GM08714 (cell line): ENCODE results near the gene DOK7.

Source experiments
- H3K4me3 ChIP-seq: fragments of 200-500 bp; sonication (Bioruptor generic); 2 replicates; pipeline ENCODE4 v1.5.1; 2014; ENCODE audit warnings: mild to moderate bottlenecking, low read length, inconsistent platforms
- ZNF274 ChIP-seq: IDR thresholded peaks from 2 replicates; pipeline ENCODE4 v1.6.1; 2012; ENCODE audit warnings: mild to moderate bottlenecking, low read depth, low read length

The DOK7 gene

GRCh38 chr4:3486541-3487540 is 23.7 kb downstream of the DOK7 start:
- H3K4me3 ChIP-seq: no peak overlapping the region
- TF ChIP-seq ZNF274: no peak

GRCh38 chr4:3487861-3488260 is 24.8 kb downstream of the DOK7 start:
- no peak for TF ChIP-seq ZNF274
- no peak overlapping the region for H3K4me3 ChIP-seq

- TF ChIP-seq ZNF274: no peak
- H3K4me3 ChIP-seq: no peak overlapping the region
These were observed 25.7 kb downstream of the DOK7 start for GRCh38 chr4:3488820-3489219.

- TF ChIP-seq ZNF274: no peak
- H3K4me3 ChIP-seq: no peak overlapping the region
These were observed 26.4 kb downstream of the DOK7 start for GRCh38 chr4:3489451-3489962.

GRCh38 chr4:3491681-3492405 is 28.7 kb downstream of the DOK7 start:
- no peak overlapping the region for H3K4me3 ChIP-seq
- TF ChIP-seq ZNF274: no peak

- H3K4me3 ChIP-seq: no peak overlapping the region
- no peak for TF ChIP-seq ZNF274
These were observed 29.9 kb downstream of the DOK7 start for GRCh38 chr4:3492741-3493719.

GRCh38 chr4:3493720-3494461 is 30.8 kb downstream of the DOK7 start:
- H3K4me3 ChIP-seq: no peak overlapping the region
- TF ChIP-seq ZNF274: no peak

GRCh38 chr4:3494462-3494871 is 31.4 kb downstream of the DOK7 start:
- TF ChIP-seq ZNF274: no peak
- no peak overlapping the region for H3K4me3 ChIP-seq

GRCh38 chr4:3495204-3495975 is 32.3 kb downstream of the DOK7 start:
- TF ChIP-seq ZNF274: no peak
- H3K4me3 ChIP-seq: no peak overlapping the region

- TF ChIP-seq ZNF274: no peak
- no peak overlapping the region for H3K4me3 ChIP-seq
These were observed 32.9 kb downstream of the DOK7 start for GRCh38 chr4:3496021-3496420.

GRCh38 chr4:3497095-3497494 is 34.0 kb downstream of the DOK7 start:
- no peak for TF ChIP-seq ZNF274
- no peak overlapping the region for H3K4me3 ChIP-seq

- H3K4me3 ChIP-seq: no peak overlapping the region
- no peak for TF ChIP-seq ZNF274
These were observed 34.6 kb downstream of the DOK7 start for GRCh38 chr4:3497523-3498389.
